ENCODE data around the gene NAT16. TPM values are rescaled to one million over a fixed set of nuclear protein-coding genes. Genes with fewer than 3 reads are reported as not detected.
A peak's percentile ranks its signal among the peaks of the same experiment; 100 is the strongest.

Gene NAT16
- total and polyA plus RNA-seq, 2 donors (not counting 1 experiment from before 2014, with no cell fraction given), result not detected

GRCh38 chr7:101161692-101162471, 18.2 kb downstream of the NAT16 start:
- TF ChIP-seq CTCF (IDR thresholded peaks at IDR 0.05) (no peak), EZH2 (IDR thresholded peaks at IDR 0.05; ENCODE audit: borderline replicate concordance, insufficient read depth, low read depth, low read length, poor library complexity, severe bottlenecking) (no peak)
- peak overlapping the region in 1 of 5 experiments; percentile 60 for H3K4me3 ChIP-seq (ENCODE audit: control extremely low read depth in 1 of 5, extremely low read depth in 1 of 5, insufficient read depth in 1 of 5, low read depth in 2 of 5, low read length in 4 of 5)
- peak overlapping the region; percentile 83 for H3K4me3 Mint-ChIP-seq
- 96% methylated on average over 6 of the region's 17 CpGs for WGBS (ENCODE audit: insufficient coverage)
- ATAC-seq (ENCODE audit: low read depth), result no peak
- peak overlapping the region; percentile 99 for H3K4me2 ChIP-seq (replicated peaks; ENCODE audit: low read depth, low read length, poor library complexity, severe bottlenecking)
- peaks cover 0 to 3% of the 10 kb centered on the region in 2 experiments for H3K36me3 ChIP-seq (replicated peaks in 1 of 2; ENCODE audit: control extremely low read depth in 1 of 2, control insufficient read depth in 1 of 2, extremely low read depth in 1 of 2, insufficient read depth in 2 of 2, low read length in 1 of 2)
- no peak for DNase-seq
- ChIA-PET POLR2A (no interaction called here), CTCF (interaction anchor here (2.3 kb wide), 1 partner anchor 18 kb away, joined by 14 read pairs; no protein-coding TSS in a partner anchor)
- peaks cover 24% of the 10 kb centered on the region for H3K4me1 Mint-ChIP-seq
- no peaks in the 10 kb centered on the region for H3K79me2 ChIP-seq (ENCODE audit: control insufficient read depth, insufficient read depth, low read length)
- peaks cover 20% of the 10 kb centered on the region for H4K20me1 ChIP-seq (ENCODE audit: control insufficient read depth, insufficient read depth, low read length, poor library complexity, severe bottlenecking)
- peaks cover 0 to 25% (median 3%) of the 10 kb centered on the region in 3 donors for H3K9me3 ChIP-seq (ENCODE audit: control extremely low read depth in 1 of 3, control insufficient read depth in 2 of 3, insufficient read depth in 1 of 3, low read length in 2 of 3)
- intact Hi-C loops (cut with micrococcal nuclease), result no loop called here
- H3K27ac ChIP-seq (ENCODE audit: low read length in 2 of 2), result no peak overlapping the region
- no peak overlapping the region for H2AFZ ChIP-seq (ENCODE audit: insufficient read depth, low read depth, low read length, poor library complexity, severe bottlenecking)
- peaks cover 0 to 45% (median 22%) of the 10 kb centered on the region in 4 experiments for H3K27me3 ChIP-seq (replicated peaks in 1 of 4; ENCODE audit: control extremely low read depth in 1 of 4, control insufficient read depth in 3 of 4, insufficient read depth in 4 of 4, low read length in 3 of 4)
- no peaks in the 10 kb centered on the region for H3K9me3 Mint-ChIP-seq (ENCODE audit: insufficient read depth)
- H3K27me3 Mint-ChIP-seq, result peaks cover 21% of the 10 kb centered on the region
- H3K4me1 ChIP-seq (ENCODE audit: control insufficient read depth in 2 of 2, insufficient read depth in 2 of 2, low read length in 2 of 2), result peaks cover 38 to 41% of the 10 kb centered on the region in 2 donors
- peak overlapping the region; percentile 54 for H3K27ac Mint-ChIP-seq
- H3K9ac ChIP-seq (ENCODE audit: low read length), result no peak overlapping the region

- TF ChIP-seq EZH2 (IDR thresholded peaks at IDR 0.05; ENCODE audit: borderline replicate concordance, insufficient read depth, low read depth, low read length, poor library complexity, severe bottlenecking) (no peak), CTCF (IDR thresholded peaks at IDR 0.05) (no peak)
- intact Hi-C loops (cut with micrococcal nuclease), result no loop called here
- Histone ChIP-seq H3K27ac (ENCODE audit: low read length in 2 of 2) (no peak overlapping the region), H3K9ac (ENCODE audit: low read length) (no peak overlapping the region), H3K4me1 (ENCODE audit: control insufficient read depth in 2 of 2, insufficient read depth in 2 of 2, low read length in 2 of 2) (peaks cover 30 to 33% of the 10 kb centered on the region in 2 donors), H4K20me1 (ENCODE audit: control insufficient read depth, insufficient read depth, low read length, poor library complexity, severe bottlenecking) (peaks cover 16% of the 10 kb centered on the region), H3K27me3 (replicated peaks in 1 of 4; ENCODE audit: control extremely low read depth in 1 of 4, control insufficient read depth in 3 of 4, insufficient read depth in 4 of 4, low read length in 3 of 4) (peaks cover 0 to 37% (median 19%) of the 10 kb centered on the region in 4 experiments), H3K79me2 (ENCODE audit: control insufficient read depth, insufficient read depth, low read length) (no peaks in the 10 kb centered on the region), H3K9me3 (ENCODE audit: control extremely low read depth in 1 of 3, control insufficient read depth in 2 of 3, insufficient read depth in 1 of 3, low read length in 2 of 3) (peaks cover 0 to 21% (median 3%) of the 10 kb centered on the region in 3 donors), H3K4me3 (ENCODE audit: control extremely low read depth in 1 of 5, extremely low read depth in 1 of 5, insufficient read depth in 1 of 5, low read depth in 2 of 5, low read length in 4 of 5) (no peak overlapping the region), H2AFZ (ENCODE audit: insufficient read depth, low read depth, low read length, poor library complexity, severe bottlenecking) (no peak overlapping the region), H3K4me2 (replicated peaks; ENCODE audit: low read depth, low read length, poor library complexity, severe bottlenecking) (no peak overlapping the region), H3K36me3 (replicated peaks in 1 of 2; ENCODE audit: control extremely low read depth in 1 of 2, control insufficient read depth in 1 of 2, extremely low read depth in 1 of 2, insufficient read depth in 2 of 2, low read length in 1 of 2) (peaks cover 0 to 3% of the 10 kb centered on the region in 2 experiments)
- CTCF ChIA-PET, result interaction anchor here (0.7 to 2.3 kb wide), 2 partner anchors 17 to 1996 kb away, joined by 3 to 14 read pairs; no protein-coding TSS in a partner anchor
- Mint-ChIP-seq H3K9me3 (ENCODE audit: insufficient read depth) (no peaks in the 10 kb centered on the region), H3K27ac (no peak overlapping the region), H3K4me1 (peaks cover 22% of the 10 kb centered on the region), H3K27me3 (peaks cover 16% of the 10 kb centered on the region), H3K4me3 (peak overlapping the region; percentile 34)
- DNase-seq (no peak), ATAC-seq (ENCODE audit: low read depth) (no peak)
- POLR2A ChIA-PET, result no interaction called here
These were observed 19.2 kb downstream of the NAT16 start for GRCh38 chr7:101160910-101161309.

All from B cell (primary cell).